ENCODE measurements around the gene RACK1. TPM values are rescaled to one million over a fixed set of nuclear protein-coding genes. Genes with fewer than 3 reads are reported as not detected.
A peak's percentile ranks its signal among the peaks of the same experiment; 100 is the strongest.

RACK1 gene
- total RNA-seq, 1 experiment from 2014 or later = 2,552 TPM

DNA sequence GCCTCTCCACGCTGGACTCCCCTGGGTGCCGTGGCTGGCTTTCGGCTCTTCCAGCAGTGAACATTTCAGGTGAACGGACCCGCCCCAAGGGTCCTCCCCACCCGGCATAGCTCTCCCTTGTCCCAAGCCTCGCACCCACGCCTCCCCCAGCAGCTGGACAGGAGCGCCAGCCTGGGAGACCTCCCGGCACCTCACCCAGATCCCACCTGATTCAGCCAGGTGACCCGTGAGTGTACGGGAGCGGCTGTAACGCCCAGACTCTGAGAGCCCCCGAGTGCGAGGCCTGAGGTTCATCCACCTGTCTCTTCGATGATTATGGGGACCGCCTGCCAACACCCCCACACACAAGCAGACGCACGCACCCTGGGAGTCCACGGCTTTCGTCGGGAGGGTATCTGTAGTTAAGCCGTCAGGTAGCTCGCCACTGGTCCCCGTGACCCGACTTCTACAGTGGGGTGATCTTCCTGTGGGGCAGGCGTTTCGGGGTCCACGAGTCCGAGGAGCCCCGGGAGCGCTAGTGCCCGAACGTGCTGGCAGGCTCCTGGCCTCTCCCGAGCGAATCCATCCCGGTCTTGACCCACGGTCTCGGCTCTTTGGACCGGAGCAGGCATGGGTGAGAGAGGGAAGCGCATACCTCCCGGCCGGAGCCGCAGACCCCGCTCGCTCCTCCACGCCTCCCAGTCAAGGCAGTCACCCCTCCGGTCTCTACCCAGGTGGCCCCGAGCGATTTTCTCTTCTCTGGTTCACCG, 53.6 kb downstream of the RACK1 start:
- Histone ChIP-seq H2BK20ac (ENCODE audit: low read depth, low read length, poor library complexity, severe bottlenecking) (no peak overlapping the region), H2AK5ac (ENCODE audit: insufficient read length, low read length) (no peak overlapping the region), H2AFZ (ENCODE audit: low read length) (no peak overlapping the region), H4K20me1 (ENCODE audit: control insufficient read depth, insufficient read depth, insufficient read length) (no peaks in the 10 kb centered on the region), H3K9ac (ENCODE audit: extremely low read depth, insufficient read length, low read length) (no peak overlapping the region), H2BK5ac (ENCODE audit: insufficient read length, low read length) (no peak overlapping the region), H3K4me2 (ENCODE audit: insufficient read depth, insufficient read length, low read length) (peak overlapping the region; percentile 75), H3K79me2 (ENCODE audit: insufficient read depth, low read length) (no peaks in the 10 kb centered on the region), H2BK120ac (ENCODE audit: low read depth, low read length, poor library complexity, severe bottlenecking) (no peak overlapping the region), H3K14ac (ENCODE audit: insufficient read depth, low read length) (no peak overlapping the region), H4K5ac (ENCODE audit: insufficient read length, low read depth, low read length) (no peak overlapping the region), H3K23ac (ENCODE audit: insufficient read length, low read depth, low read length) (no peak overlapping the region), H3K27ac (ENCODE audit: insufficient read length, low read depth, low read length) (no peak overlapping the region), H3K27me3 (ENCODE audit: insufficient read depth, low read length) (peaks cover 16% of the 10 kb centered on the region), H3K18ac (ENCODE audit: insufficient read length, low read depth, low read length) (no peak overlapping the region), H3K79me1 (ENCODE audit: insufficient read depth, low read depth, low read length, poor library complexity, severe bottlenecking) (no peaks in the 10 kb centered on the region), H4K8ac (replicated peaks; ENCODE audit: insufficient read length, low read depth, low read length) (no peak overlapping the region), H3K9me3 (ENCODE audit: control insufficient read depth, low read depth, low read length) (no peaks in the 10 kb centered on the region), H4K91ac (ENCODE audit: insufficient read length, low read depth, low read length) (no peak overlapping the region), H3K4ac (ENCODE audit: low read depth, low read length) (no peak overlapping the region), H2BK15ac (ENCODE audit: low read depth, low read length) (no peak overlapping the region), H3K23me2 (ENCODE audit: insufficient read length, low read depth, low read length, poor library complexity, severe bottlenecking) (peaks cover 34% of the 10 kb centered on the region), H3K4me1 (ENCODE audit: insufficient read depth, low read length) (no peaks in the 10 kb centered on the region), H3K56ac (ENCODE audit: insufficient read length, low read depth, low read length) (no peak overlapping the region), H3T11ph (ENCODE audit: low read length) (no peak overlapping the region), H2BK12ac (ENCODE audit: insufficient read length, low read depth, low read length) (no peak overlapping the region)
- TF ChIP-seq, protein P1, sequence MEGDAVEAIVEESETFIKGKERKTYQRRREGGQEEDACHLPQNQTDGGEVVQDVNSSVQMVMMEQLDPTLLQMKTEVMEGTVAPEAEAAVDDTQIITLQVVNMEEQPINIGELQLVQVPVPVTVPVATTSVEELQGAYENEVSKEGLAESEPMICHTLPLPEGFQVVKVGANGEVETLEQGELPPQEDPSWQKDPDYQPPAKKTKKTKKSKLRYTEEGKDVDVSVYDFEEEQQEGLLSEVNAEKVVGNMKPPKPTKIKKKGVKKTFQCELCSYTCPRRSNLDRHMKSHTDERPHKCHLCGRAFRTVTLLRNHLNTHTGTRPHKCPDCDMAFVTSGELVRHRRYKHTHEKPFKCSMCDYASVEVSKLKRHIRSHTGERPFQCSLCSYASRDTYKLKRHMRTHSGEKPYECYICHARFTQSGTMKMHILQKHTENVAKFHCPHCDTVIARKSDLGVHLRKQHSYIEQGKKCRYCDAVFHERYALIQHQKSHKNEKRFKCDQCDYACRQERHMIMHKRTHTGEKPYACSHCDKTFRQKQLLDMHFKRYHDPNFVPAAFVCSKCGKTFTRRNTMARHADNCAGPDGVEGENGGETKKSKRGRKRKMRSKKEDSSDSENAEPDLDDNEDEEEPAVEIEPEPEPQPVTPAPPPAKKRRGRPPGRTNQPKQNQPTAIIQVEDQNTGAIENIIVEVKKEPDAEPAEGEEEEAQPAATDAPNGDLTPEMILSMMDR (conservative IDR thresholded peaks at IDR 0.05) = no peak
- Mint-ChIP-seq H3K27me3 (ENCODE audit: low read depth) (peaks cover 53% of the 10 kb centered on the region), H3K4me1 (peaks cover 11 to 25% of the 10 kb centered on the region in 2 experiments), H3K27ac (no peak overlapping the region), H3K4me3 (peak overlapping the region; percentile 91 to 92), H3K9me3 (peaks cover 6 to 9% of the 10 kb centered on the region in 2 experiments; a peak in 2 of 5 replicates), H3K36me3 (ENCODE audit: insufficient read depth in 1 of 3, low read depth in 3 of 3) (peaks cover 0 to 2% (median 0%) of the 10 kb centered on the region in 3 experiments; a peak in 2 of 7 replicates)
- DNase-seq = no peak
- WGBS (ENCODE audit: extremely low coverage, insufficient read length, low lambda C conversion rate) = no CpG with 5 or more reads among the region's 52 CpGs

Measured in H9 (cell line).